Stimulated activated CD8-positive, alpha-beta memory T cell treated with anti-CD3 and anti-CD28 coated beads, Interleukin-4, amount 100 ng/mL, for 4 hours (primary cell): ENCODE data around the gene NAP1L4.
A peak's percentile ranks its signal among the peaks of the same experiment; 100 is the strongest.
"Not testable (repeated sequence)": the region's sequence is repeated elsewhere in the genome, so short reads cannot be mapped to it uniquely, and the experiment has no call there.

Source experiments
- DNase-seq, 2 donors: peaks; one replicate each; pipeline ENCODE4 v3.0.0-alpha.2; 2020; ENCODE audit warnings: low read depth in 2 of 2, low spot score in 1 of 2

Gene NAP1L4

GRCh38 chr11:2911088-2911784, 80.9 kb downstream of the NAP1L4 start:
- DNase-seq = no peak

DNA sequence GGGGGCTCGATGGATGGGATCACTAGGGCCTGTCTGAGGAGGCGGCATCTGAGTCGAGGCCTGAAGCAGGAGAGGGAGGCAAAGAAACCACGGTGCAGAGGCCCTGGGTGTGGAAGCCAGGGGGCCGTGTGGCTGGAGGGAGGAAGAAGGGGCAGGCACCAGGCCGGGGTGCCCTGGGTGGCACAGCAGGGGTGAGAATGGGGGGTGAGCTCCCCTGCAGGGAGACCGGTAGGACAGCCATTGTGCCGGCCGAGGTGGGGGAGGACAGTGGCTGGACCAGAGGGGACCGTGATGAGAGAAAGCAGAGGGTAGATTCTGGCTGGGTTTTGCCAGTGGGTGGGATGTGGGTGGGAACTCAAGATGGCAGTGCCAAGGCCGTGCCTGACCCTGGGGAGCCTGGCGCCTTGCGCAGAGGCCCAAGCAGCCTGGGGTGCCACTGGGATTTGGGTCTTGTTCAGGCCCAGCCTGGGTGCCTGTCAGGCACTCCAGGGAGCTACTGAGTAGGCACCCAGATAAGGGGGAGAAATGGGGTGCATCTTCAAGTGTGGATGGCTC, 81.7 kb downstream of the NAP1L4 start:
- no peak for DNase-seq

GRCh38 chr11:2909133-2909902, 82.8 kb downstream of the NAP1L4 start:
- no peak for DNase-seq

- no peak for DNase-seq
Measured at GRCh38 chr11:2908130-2908529, 84.0 kb downstream of the NAP1L4 start.

- not testable (repeated sequence) for DNase-seq
Measured at GRCh38 chr11:2905299-2905698, 86.8 kb downstream of the NAP1L4 start.

DNA sequence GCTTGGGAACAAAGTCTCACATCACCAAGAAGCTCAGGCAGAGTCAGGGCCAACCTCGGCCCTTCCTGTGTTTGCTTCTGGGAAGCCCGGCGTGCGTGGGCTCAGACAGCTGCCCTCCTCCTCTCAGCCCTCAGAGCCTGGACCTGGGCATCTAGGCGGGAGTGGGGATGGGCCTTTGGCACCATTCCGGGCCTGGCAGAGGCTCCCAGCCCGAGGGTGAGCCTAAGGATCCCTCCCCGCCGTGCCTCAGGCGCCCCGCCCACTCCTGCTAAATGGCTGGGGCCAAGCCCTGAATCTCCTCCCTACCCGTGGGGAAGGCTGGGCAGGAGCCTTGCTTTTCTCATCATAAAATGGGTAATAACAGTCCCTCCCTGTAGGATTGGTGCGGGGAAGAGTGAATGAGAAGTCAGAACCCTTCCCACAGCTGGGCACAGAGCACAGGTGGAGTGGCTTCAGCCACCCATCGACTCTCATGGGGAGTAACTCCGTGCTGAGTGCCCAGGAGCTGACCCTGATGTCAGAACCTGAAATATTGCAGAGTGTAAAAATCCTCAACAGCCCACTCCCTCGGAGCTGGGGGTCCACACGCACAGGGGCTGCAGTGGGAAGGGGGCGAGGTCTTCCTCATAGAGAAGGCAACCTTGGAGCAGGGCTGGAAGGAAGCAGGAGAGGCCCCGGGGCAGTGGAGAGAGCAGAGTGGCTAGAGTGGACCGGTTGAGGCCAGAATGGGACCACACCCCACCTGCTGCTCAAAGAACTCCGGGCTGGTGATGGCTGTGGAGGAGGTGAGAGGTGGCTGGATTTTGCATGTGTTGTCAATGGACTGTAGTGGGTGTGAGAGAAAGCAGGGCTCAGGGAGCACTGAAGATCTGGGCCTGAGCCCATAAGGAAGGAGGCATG, 87.7 kb downstream of the NAP1L4 start:
- no peak for DNase-seq

DNA sequence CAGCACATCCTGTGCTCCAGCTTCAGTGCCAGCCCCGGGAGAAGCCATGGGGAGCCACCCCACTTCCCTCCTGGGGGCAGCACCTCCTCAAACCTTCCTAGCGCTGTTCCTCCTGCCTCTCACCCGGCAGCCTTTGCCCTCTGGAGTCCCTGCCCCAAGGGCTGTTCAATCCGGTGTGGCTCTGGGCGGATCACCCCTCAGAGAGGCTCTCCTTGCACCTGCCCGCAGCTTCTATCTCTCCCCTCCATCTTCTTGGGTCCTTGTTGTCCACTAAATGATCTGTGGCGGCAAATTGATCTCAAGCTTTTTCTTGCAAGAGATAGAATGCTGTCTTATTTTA, 88.5 kb downstream of the NAP1L4 start:
- no peak for DNase-seq

- no peak for DNase-seq
Measured at GRCh38 chr11:2902784-2903671, 89.1 kb downstream of the NAP1L4 start.

- peak; percentile 63 to 81 for DNase-seq
Measured at GRCh38 chr11:2901854-2902783, 90.0 kb downstream of the NAP1L4 start.

DNA sequence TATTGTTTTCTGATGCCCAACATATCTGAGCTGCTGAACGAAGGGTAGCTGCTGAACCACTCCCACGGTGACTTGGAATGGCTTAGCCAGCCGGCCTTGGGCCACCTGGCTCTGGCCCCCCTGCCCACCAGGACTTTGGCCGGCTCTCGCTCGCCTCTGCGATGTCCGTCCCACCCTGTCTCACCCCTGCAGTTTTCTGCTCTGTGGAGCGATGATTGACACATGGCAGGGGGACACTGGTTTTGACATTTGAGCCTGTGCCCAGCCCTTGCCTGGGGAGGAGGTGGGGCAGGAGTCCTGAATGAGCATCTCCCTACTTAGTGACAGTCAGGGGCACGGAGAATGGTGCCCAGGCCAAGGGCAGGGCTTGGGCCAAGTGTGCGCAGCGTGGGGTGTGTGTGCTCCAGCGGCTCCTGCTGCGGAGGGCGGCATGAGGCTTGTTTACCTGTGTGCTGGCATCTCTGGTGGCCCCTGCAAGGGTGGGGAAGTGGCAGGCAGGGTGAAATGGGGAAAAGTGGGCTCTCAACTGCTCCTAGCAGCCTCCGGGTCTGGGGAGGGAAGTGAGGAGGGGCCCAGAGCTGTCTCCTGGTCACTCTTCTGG, 90.8 kb downstream of the NAP1L4 start:
- no peak for DNase-seq

GRCh38 chr11:2899080-2899783, 92.9 kb downstream of the NAP1L4 start:
- no peak for DNase-seq

DNA sequence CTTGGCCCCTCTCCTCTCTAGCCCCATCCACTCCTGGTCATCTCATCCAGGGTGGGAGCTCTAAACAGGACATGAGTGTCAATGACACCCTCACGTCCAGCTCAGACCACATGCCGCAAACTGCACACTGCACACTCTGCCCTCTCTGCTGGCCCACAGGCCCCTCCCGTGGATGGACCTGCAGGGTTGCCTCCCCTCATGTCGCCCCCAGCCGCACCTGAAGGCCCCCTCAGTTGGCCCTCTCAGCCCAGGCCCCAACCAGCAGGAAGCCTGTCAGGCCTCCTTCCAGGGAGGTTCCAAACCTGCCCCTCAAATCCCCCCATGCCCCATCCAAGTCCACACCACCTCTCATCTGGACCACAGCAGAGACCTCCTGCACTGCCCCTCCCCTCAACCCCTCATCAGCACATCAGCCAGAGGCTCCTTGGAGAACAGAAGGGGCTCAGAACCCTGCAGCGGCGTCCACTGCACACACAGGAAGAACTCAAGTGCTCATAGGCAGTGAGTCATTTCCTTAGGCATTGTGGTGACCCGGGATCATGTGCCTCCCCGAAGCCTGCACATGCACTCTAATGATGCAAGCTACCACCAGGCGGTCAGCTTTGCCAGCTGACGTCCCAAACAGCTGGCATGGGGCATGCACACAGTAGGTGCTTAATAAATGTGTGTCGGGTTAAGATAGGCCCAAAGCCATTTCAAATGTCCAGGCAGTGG, 93.6 kb downstream of the NAP1L4 start:
- peak; percentile 33 to 37 for DNase-seq

DNA sequence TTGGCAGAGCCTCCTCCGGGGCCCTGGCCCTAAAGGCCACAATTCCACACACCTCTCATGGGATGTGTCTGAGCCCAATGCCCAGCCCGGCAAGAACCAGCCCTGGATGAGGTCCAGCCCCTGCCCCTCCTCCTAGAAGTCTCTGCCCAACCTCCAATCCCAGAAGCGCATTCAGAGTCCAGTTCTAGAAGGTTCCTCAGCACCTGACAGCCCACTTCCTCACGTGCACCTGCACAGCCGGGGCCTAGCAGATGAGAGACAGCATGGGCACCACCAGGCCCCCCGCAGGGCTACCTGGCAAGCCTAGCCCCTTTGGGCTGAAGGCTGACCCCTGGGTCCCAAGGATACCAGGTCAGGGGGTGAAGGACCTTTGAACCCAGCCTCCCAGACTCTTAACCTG, 95.1 kb downstream of the NAP1L4 start:
- DNase-seq = no peak

DNA sequence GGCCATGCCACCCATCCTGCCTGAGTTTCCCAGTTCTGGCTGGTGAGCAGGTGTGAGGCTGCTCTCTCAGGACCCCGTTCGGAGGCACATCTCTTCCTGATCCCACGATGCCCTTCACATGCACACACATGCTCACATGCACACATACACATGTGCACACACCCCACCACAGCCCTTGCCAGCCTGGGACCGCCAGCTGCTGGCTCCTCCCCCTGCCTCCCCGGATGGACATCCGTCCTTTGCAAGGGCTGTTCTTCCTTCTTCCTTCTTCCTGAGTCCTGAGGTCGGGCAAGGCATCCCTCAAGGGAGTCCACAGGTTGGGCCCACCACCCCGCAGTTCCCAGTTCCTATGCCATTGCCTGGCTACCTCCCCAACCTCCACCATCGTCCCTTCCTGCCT, 96.1 kb downstream of the NAP1L4 start:
- DNase-seq = no peak
